RPMI7951 (cell line): ENCODE data around the gene SCD. TPM values are rescaled to one million over a fixed set of nuclear protein-coding genes. Genes with fewer than 3 reads are reported as not detected.

Experiments
- DNase-seq: peaks from one replicate; pipeline ENCODE4 v3.0.0-alpha.2; 2012; ENCODE audit warnings: low read depth
- total RNA-seq: library from RNA; depleted of rRNA; stranded (reverse); fragments of >200 nt; shearing (Covaris generic); gene quantifications from 2 replicates; pipeline ENCODE4 v1.2.3, GENCODE V29; 2014

Gene SCD
- total RNA-seq, 1 experiment from 2014 or later: 80.6 TPM

- DNase-seq: no peak
These were observed 5.8 kb upstream of the SCD start for GRCh38 chr10:100340948-100341847.

GRCh38 chr10:100341953-100342626, 4.9 kb upstream of the SCD start:
- peak; percentile 59 for DNase-seq

GRCh38 chr10:100342627-100342972, 4.4 kb upstream of the SCD start:
- no peak for DNase-seq

- DNase-seq: no peak
These were observed 2.7 kb upstream of the SCD start for GRCh38 chr10:100344241-100344788.

- DNase-seq: peak; percentile 68
These were observed 1.3 kb upstream of the SCD start for GRCh38 chr10:100345570-100346330.

GRCh38 chr10:100346351-100346764, 675 bp upstream of the SCD start:
- DNase-seq: peak; percentile 67

- DNase-seq: no peak
These were observed 649 bp downstream of the SCD start for GRCh38 chr10:100347568-100348195.

GRCh38 chr10:100348389-100348927, 1.4 kb downstream of the SCD start:
- no peak for DNase-seq

- DNase-seq: no peak
These were observed 2.1 kb downstream of the SCD start for GRCh38 chr10:100349087-100349486.

- DNase-seq: no peak
These were observed 2.6 kb downstream of the SCD start for GRCh38 chr10:100349672-100350071.

- DNase-seq: no peak
These were observed 4.0 kb downstream of the SCD start for GRCh38 chr10:100350914-100351485.

GRCh38 chr10:100353770-100354485, 6.9 kb downstream of the SCD start:
- no peak for DNase-seq

GRCh38 chr10:100355086-100355485, 8.1 kb downstream of the SCD start:
- DNase-seq: no peak

- DNase-seq: no peak
These were observed 9.3 kb downstream of the SCD start for GRCh38 chr10:100356067-100357017.

GRCh38 chr10:100357059-100357858, 10.2 kb downstream of the SCD start:
- DNase-seq: no peak

- no peak for DNase-seq
These were observed 12.0 kb downstream of the SCD start for GRCh38 chr10:100359030-100359432.

- DNase-seq: no peak
These were observed 12.6 kb downstream of the SCD start for GRCh38 chr10:100359529-100360150.

- DNase-seq: no peak
These were observed 13.2 kb downstream of the SCD start for GRCh38 chr10:100360234-100360633.
